Esophagus (tissue), 2 donors: Measurements from ENCODE around the gene GALNT18. TPM values are rescaled to one million over a fixed set of nuclear protein-coding genes. Genes with fewer than 3 reads are reported as not detected.

Source experiments
- H3K27ac ChIP-seq, 2 donors: one replicate each; pipeline ENCODE4 v1.5.1; 2013; ENCODE audit warnings: low read depth in 2 of 2, mild to moderate bottlenecking in 2 of 2, inconsistent platforms in 1 of 2, low read length in 1 of 2, moderate library complexity in 1 of 2
- H3K27me3 ChIP-seq, 2 donors: one replicate each; pipeline ENCODE4 v1.6.1; 2013; ENCODE audit warnings: low read length in 2 of 2, control low read depth in 1 of 2, mild to moderate bottlenecking in 1 of 2; ENCODE audit not compliant: insufficient read depth in 2 of 2, control insufficient read depth in 1 of 2
- H3K36me3 ChIP-seq, 2 donors: one replicate each; pipeline ENCODE4 v1.6.1; 2013; ENCODE audit warnings: low read length in 1 of 2; ENCODE audit not compliant: control insufficient read depth in 2 of 2, insufficient read depth in 2 of 2
- H3K4me1 ChIP-seq, 2 donors: one replicate each; pipeline ENCODE4 v1.6.1; 2013; ENCODE audit warnings: low read length in 1 of 2; ENCODE audit not compliant: control insufficient read depth in 2 of 2, insufficient read depth in 2 of 2
- H3K4me3 ChIP-seq, 2 donors: one replicate each; pipeline ENCODE4 v1.5.1; 2013; ENCODE audit warnings: low read length in 2 of 2, mild to moderate bottlenecking in 2 of 2, low read depth in 1 of 2, moderate library complexity in 1 of 2
- H3K9me3 ChIP-seq, 2 donors: one replicate each; pipeline ENCODE4 v1.6.1; 2013; ENCODE audit warnings: mild to moderate bottlenecking in 2 of 2, low read depth in 1 of 2, low read length in 1 of 2, moderate library complexity in 1 of 2; ENCODE audit not compliant: control insufficient read depth in 2 of 2, insufficient read depth in 1 of 2
- WGBS, 2 donors: extraction: QIAGEN DNeasy Blood & Tissue Kit; methylation state at CpG; one replicate each; pipeline ENCODE4 v1.1.7; 2013; 5-methylcytosine and 5-hydroxymethylcytosine counted together
- polyA plus RNA-seq, 2 donors: library from polyadenylated mRNA; stranded (reverse); fragments of 200-250 nt; gene quantifications; one replicate each; pipeline ENCODE4 v1.2.3, GENCODE V29; 2013
- donor health status: healthy with polysubstance abuse.
- donor health status: Bipolar disorder and iron deficiency.

GALNT18 gene
- polyA plus RNA-seq, 2 donors = 2.2 to 5.8 TPM

DNA sequence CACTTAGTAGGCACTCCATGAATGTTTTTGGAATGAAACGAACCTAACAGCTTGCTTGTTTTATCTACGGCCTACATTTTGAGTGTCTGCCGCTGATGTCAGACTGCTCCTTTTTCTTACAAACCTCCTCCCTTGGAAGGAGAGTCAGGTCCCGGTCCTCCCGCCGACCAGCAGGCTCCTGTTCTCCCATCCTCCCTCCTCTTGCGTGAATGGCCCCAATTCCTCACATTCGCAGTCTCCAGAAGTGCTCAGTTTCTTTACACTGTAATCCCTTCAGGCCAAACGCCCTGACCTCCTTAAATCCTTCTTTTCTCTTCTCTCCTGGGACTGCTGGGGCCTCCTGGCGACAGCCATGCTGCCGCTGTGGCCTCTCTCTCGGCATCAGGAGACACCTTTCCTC, 186.2 kb downstream of the GALNT18 start:
- H3K27ac ChIP-seq = no peak overlapping the region
- no peaks in the 10 kb centered on the region for H3K27me3 ChIP-seq
- H3K36me3 ChIP-seq = peaks cover 0 to 2% of the 10 kb centered on the region in 2 donors
- peaks cover 0 to 5% of the 10 kb centered on the region in 2 donors for H3K4me1 ChIP-seq
- H3K9me3 ChIP-seq = no peaks in the 10 kb centered on the region
- H3K4me3 ChIP-seq = no peak overlapping the region
- WGBS, 2 donors = 78 to 83% methylated on average over 11 of the region's 12 CpGs

- WGBS, 2 donors = 82 to 88% methylated on average over 2 of the region's 2 CpGs
- Histone ChIP-seq H3K4me3 (no peak overlapping the region), H3K36me3 (peaks cover 0 to 2% of the 10 kb centered on the region in 2 donors), H3K9me3 (no peaks in the 10 kb centered on the region), H3K27ac (no peak overlapping the region), H3K27me3 (no peaks in the 10 kb centered on the region), H3K4me1 (peaks cover 0 to 4% of the 10 kb centered on the region in 2 donors)
Measured at GRCh38 chr11:11433960-11434359, 187.8 kb downstream of the GALNT18 start.

- 81 to 87% methylated on average over 13 of the region's 13 CpGs for WGBS, 2 donors
- Histone ChIP-seq H3K4me3 (no peak overlapping the region), H3K4me1 (peaks cover 0 to 4% of the 10 kb centered on the region in 2 donors), H3K27ac (no peak overlapping the region), H3K9me3 (no peaks in the 10 kb centered on the region), H3K36me3 (peaks cover 0 to 2% of the 10 kb centered on the region in 2 donors), H3K27me3 (no peaks in the 10 kb centered on the region)
Measured at GRCh38 chr11:11432621-11433319, 189.0 kb downstream of the GALNT18 start.

- H3K9me3 ChIP-seq = no peaks in the 10 kb centered on the region
- 89 to 95% methylated on average over 4 of the region's 4 CpGs for WGBS, 2 donors
- no peak overlapping the region for H3K4me3 ChIP-seq
- peaks cover 0 to 2% of the 10 kb centered on the region in 2 donors for H3K36me3 ChIP-seq
- no peak overlapping the region for H3K27ac ChIP-seq
- peaks cover 0 to 7% of the 10 kb centered on the region in 2 donors for H3K4me1 ChIP-seq
- H3K27me3 ChIP-seq = no peaks in the 10 kb centered on the region
Measured at GRCh38 chr11:11430431-11430830, 191.4 kb downstream of the GALNT18 start.

GRCh38 chr11:11428714-11429113, 193.1 kb downstream of the GALNT18 start:
- no peak overlapping the region for H3K27ac ChIP-seq
- H3K36me3 ChIP-seq = peaks cover 0 to 2% of the 10 kb centered on the region in 2 donors
- H3K27me3 ChIP-seq = no peaks in the 10 kb centered on the region
- H3K4me1 ChIP-seq = peaks cover 0 to 7% of the 10 kb centered on the region in 2 donors
- no peak overlapping the region for H3K4me3 ChIP-seq
- 61 to 65% methylated on average over 4 of the region's 4 CpGs for WGBS, 2 donors
- no peaks in the 10 kb centered on the region for H3K9me3 ChIP-seq

- Histone ChIP-seq H3K27ac (peak overlapping the region in 1 of 2 donors; percentile 63), H3K4me1 (peaks cover 0 to 7% of the 10 kb centered on the region in 2 donors)
- 56 to 58% methylated on average over 5 of the region's 5 CpGs for WGBS, 2 donors
Measured at GRCh38 chr11:11427542-11427941, 194.3 kb downstream of the GALNT18 start.

DNA sequence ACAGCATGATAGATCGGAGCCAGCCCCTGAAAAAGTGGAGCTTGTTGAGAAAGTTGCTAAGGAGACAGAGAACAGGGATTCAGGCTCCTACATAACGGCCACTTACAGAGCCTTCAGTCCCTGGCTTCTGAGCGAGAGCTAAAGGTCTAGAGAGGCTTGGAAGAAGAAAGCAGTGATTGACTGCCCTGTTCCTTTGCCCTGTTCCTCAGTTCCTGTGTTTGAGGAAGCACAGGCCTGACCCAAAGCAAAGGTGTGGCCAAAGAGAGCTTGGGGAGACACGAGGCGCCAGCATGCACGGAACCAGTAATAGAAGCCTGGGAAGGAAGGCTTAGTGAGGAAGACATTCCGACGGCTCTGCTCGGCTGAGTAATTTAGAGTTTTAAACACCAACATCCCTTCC, 194.7 kb downstream of the GALNT18 start:
- peak overlapping the region in 1 of 2 donors; percentile 63 for H3K27ac ChIP-seq
- peaks cover 0 to 2% of the 10 kb centered on the region in 2 donors for H3K36me3 ChIP-seq
- WGBS, 2 donors = 61 to 62% methylated on average over 9 of the region's 9 CpGs
- H3K9me3 ChIP-seq = no peaks in the 10 kb centered on the region
- no peak overlapping the region for H3K4me3 ChIP-seq
- H3K4me1 ChIP-seq = peaks cover 2 to 9% of the 10 kb centered on the region in 2 donors
- H3K27me3 ChIP-seq = no peaks in the 10 kb centered on the region

More at GRCh38 chr11:11427542-11427941, 194.3 kb downstream of the GALNT18 start:
- Histone ChIP-seq H3K36me3 (peaks cover 0 to 2% of the 10 kb centered on the region in 2 donors), H3K4me3 (no peak overlapping the region), H3K27me3 (no peaks in the 10 kb centered on the region), H3K9me3 (no peaks in the 10 kb centered on the region)

DNA sequence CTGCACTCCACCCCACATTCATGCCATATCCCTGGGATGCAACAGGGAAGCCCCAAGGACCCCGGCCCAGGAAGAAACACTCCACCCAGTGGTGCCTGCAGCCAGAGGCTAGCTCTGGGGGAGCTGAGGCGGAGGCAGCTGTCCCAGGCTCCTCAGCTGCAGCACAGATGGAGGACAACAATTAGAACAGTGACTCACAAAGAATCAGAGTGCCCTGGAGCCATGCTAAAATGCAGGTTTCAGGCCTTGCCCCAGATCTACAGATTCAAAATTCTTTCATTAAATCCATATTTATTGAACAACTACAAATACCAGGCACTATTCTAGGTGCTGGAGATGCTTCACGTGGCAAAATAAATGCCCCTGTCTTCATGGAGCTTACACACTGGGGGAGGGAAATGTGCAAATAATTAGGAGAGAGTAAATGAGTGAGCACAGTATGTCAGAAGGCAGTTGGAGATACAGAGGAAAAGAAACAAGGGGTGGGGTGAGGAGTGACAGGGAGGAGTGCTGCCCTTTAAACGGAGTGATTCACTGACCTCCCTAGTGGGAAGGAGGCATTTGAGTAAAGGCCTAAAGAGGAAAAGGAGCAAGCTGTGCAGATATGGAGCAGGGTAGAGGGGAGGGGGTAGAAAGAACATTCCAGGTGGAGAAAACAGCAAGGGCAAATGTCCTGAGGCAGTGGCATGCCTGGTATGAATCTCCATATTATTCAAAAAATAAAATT, 195.4 kb downstream of the GALNT18 start:
- H3K27ac ChIP-seq = no peak overlapping the region
- no peak overlapping the region for H3K4me3 ChIP-seq
- H3K9me3 ChIP-seq = no peaks in the 10 kb centered on the region
- no peaks in the 10 kb centered on the region for H3K36me3 ChIP-seq
- WGBS, 2 donors = 71 to 72% methylated on average over 4 of the region's 4 CpGs
- H3K4me1 ChIP-seq = peaks cover 3 to 10% of the 10 kb centered on the region in 2 donors
- no peaks in the 10 kb centered on the region for H3K27me3 ChIP-seq

DNA sequence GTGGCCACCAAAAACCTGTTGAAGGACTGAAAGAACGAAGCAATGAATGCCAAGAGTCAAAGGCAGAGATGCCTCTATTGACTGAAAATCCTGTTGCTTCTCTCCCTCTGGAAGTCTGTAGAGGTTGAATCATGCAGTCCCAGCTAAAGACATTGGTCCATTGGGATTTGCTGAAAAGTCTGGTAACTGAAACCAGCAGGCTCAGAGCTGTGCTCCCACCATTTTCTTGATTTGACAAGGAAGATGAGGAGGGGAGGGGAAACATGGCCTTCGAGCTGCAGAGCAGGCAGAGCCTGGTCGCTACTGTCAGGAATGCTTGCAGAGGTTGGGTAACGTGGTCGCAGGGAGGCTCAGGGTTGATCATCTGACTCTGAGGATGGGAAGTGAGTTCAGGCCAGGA, 196.0 kb downstream of the GALNT18 start:
- Histone ChIP-seq H3K27ac (no peak overlapping the region), H3K4me3 (no peak overlapping the region), H3K36me3 (no peaks in the 10 kb centered on the region), H3K9me3 (no peaks in the 10 kb centered on the region), H3K27me3 (no peaks in the 10 kb centered on the region), H3K4me1 (peaks cover 3 to 10% of the 10 kb centered on the region in 2 donors)
- WGBS, 2 donors = 85 to 97% methylated on average over 5 of the region's 5 CpGs
